HepG2 (cell line): ENCODE results near the gene QRICH2. TPM values are rescaled to one million over a fixed set of nuclear protein-coding genes. Genes with fewer than 3 reads are reported as not detected.

Experiments
- CCAR2 ChIP-seq: fragments of 200-400 bp; formaldehyde crosslinking; optimal IDR thresholded peaks from 2 replicates; pipeline ENCODE3; 2018; ENCODE audit warnings: low read depth, mild to moderate bottlenecking, low read length, moderate library complexity
- MAFG ChIP-seq: sonication (generic); formaldehyde crosslinking; IDR thresholded peaks from 2 replicates; pipeline ENCODE4 v1.5.1; 2020; ENCODE audit warnings: mild to moderate bottlenecking, missing genetic modification reagents
- MLXIP ChIP-seq: sonication (generic); formaldehyde crosslinking; IDR thresholded peaks from 2 replicates; pipeline ENCODE4 v1.9.0; 2021; ENCODE audit warnings: missing genetic modification reagents, borderline replicate concordance
- PLRG1 ChIP-seq: fragments of 450-650 bp; conservative IDR thresholded peaks from 2 replicates; pipeline ENCODE4 v1.6.1; 2016
- SIX4 ChIP-seq: sonication (generic); formaldehyde crosslinking; IDR thresholded peaks from 2 replicates; pipeline ENCODE4 v1.4.0; 2020; ENCODE audit warnings: missing genetic modification reagents
- STAT6 ChIP-seq: sonication (generic); formaldehyde crosslinking; IDR thresholded peaks from 2 replicates; pipeline ENCODE4 v1.4.0; 2020; ENCODE audit warnings: missing genetic modification reagents, mild to moderate bottlenecking, borderline replicate concordance
- TSC22D2 ChIP-seq: sonication (generic); formaldehyde crosslinking; IDR thresholded peaks from 2 replicates; pipeline ENCODE4 v1.5.1; 2020; ENCODE audit warnings: missing genetic modification reagents, mild to moderate bottlenecking, borderline replicate concordance
- ZC3H4 ChIP-seq: sonication (generic); formaldehyde crosslinking; IDR thresholded peaks from 2 replicates; pipeline ENCODE4 v1.4.0; 2020; ENCODE audit warnings: missing genetic modification reagents, borderline replicate concordance
- ZNF205 ChIP-seq: IDR thresholded peaks from 2 replicates; pipeline ENCODE4 v1.6.1; 2018; ENCODE audit warnings: missing biosample characterization, missing genetic modification reagents
- ZNF276 ChIP-seq: sonication (generic); formaldehyde crosslinking; IDR thresholded peaks from 2 replicates; pipeline ENCODE4 v1.4.0; 2020; ENCODE audit warnings: mild to moderate bottlenecking, low read depth, missing genetic modification reagents
- ZNF431 ChIP-seq: sonication (generic); formaldehyde crosslinking; IDR thresholded peaks from 2 replicates; pipeline ENCODE4 v1.9.0; 2022; ENCODE audit warnings: missing genetic modification reagents, low read depth, mild to moderate bottlenecking, borderline replicate concordance
- ZNF484 ChIP-seq: sonication (generic); formaldehyde crosslinking; IDR thresholded peaks from 2 replicates; pipeline ENCODE4 v1.5.1; 2020; ENCODE audit warnings: mild to moderate bottlenecking, low read depth, missing genetic modification reagents, borderline replicate concordance
- ZNF546 ChIP-seq: sonication (generic); formaldehyde crosslinking; conservative IDR thresholded peaks from 2 replicates; pipeline ENCODE4 v1.8.1; 2023; ENCODE audit warnings: mild to moderate bottlenecking, missing genetic modification reagents
- ZNF574 ChIP-seq: sonication (generic); formaldehyde crosslinking; IDR thresholded peaks from 2 replicates; pipeline ENCODE4 v1.4.0; 2020; ENCODE audit warnings: missing genetic modification reagents
- ZNF691 ChIP-seq: sonication (generic); formaldehyde crosslinking; IDR thresholded peaks from 2 replicates; pipeline ENCODE4 v1.4.0; 2020; ENCODE audit warnings: missing genetic modification reagents, low read depth, mild to moderate bottlenecking, borderline replicate concordance
- ZNF792 ChIP-seq: IDR thresholded peaks from 2 replicates; pipeline ENCODE4 v1.6.1; 2016
- polyA plus RNA-seq, 8 experiments: library from polyadenylated mRNA; depleted of rRNA in 3 of 8; stranded (reverse) in 7 of 8; unstranded in 1 of 8; fragments of >200 nt; fragmentation: Illumina TruSeq in 4 of 8; extraction: Trizol in 4 of 8; gene quantifications; 2 replicates each; pipeline versions ENCODE4 v1.2.1 to v1.2.3, GENCODE V29; 2011 to 2016; ENCODE audit warnings: low read depth in 4 of 8, missing spikeins in 1 of 8, mixed read lengths in 1 of 8; ENCODE audit not compliant: insufficient read depth in 1 of 8
- total RNA-seq, 5 experiments: library from RNA; depleted of rRNA; stranded (reverse); fragments of >200 nt; fragmentation: Illumina TruSeq; extraction: Trizol; gene quantifications; 2 replicates each; pipeline ENCODE4 v1.2.3, GENCODE V29; 2016; ENCODE audit warnings: low read depth in 1 of 5

QRICH2 gene
- total and polyA plus RNA-seq, 2 of the 13 experiments (the other 11 are each of a cell fraction or from before 2014, with no cell fraction given): 3.7 to 5.7 TPM

- no peak for TF ChIP-seq STAT6 (CRISPR knock-in tag)
- TF ChIP-seq MLXIP (CRISPR knock-in tag): no peak
- no peak for TF ChIP-seq TSC22D2 (CRISPR knock-in tag)
- TF ChIP-seq PLRG1: no peak
- no peak for TF ChIP-seq ZNF276 (CRISPR knock-in tag)
- 0 out of 2 replicates have a peak, but pooled peaks have one; percentile 18 for TF ChIP-seq SIX4
- no peak for TF ChIP-seq ZC3H4 (CRISPR knock-in tag)
- no peak for TF ChIP-seq ZNF546 (CRISPR knock-in tag)
- no peak for TF ChIP-seq CCAR2
- TF ChIP-seq ZNF691 (CRISPR knock-in tag): no peak
- TF ChIP-seq ZNF431 (CRISPR knock-in tag): no peak
- no peak for TF ChIP-seq ZNF792 (CRISPR knock-in tag)
- TF ChIP-seq ZNF205 (CRISPR knock-in tag): 0 out of 2 replicates have a peak, but pooled peaks have one; percentile 47
- TF ChIP-seq MAFG (CRISPR knock-in tag): no peak
- no peak for TF ChIP-seq ZNF484 (CRISPR knock-in tag)
- 0 out of 2 replicates have a peak, but pooled peaks have one; percentile 43 for TF ChIP-seq ZNF574
Observed at GRCh38 chr17:76246080-76247066, 61.7 kb downstream of the QRICH2 start (continued).
